Transverse colon (tissue), 4 donors: ENCODE data around the gene AARS2. TPM values are rescaled to one million over a fixed set of nuclear protein-coding genes. Genes with fewer than 3 reads are reported as not detected.

Experiments
- DNase-seq: peaks from one replicate; pipeline ENCODE4 v3.0.0-alpha.2; 2019
- H3K27ac ChIP-seq, 4 donors: fragments of 200-600 bp; sonication (generic); 2 replicates each; pipeline ENCODE4 v1.5.1; 2016 to 2018; ENCODE audit warnings: inconsistent platforms in 4 of 4
- H3K27me3 ChIP-seq: fragments of 200-600 bp; sonication (generic); 2 replicates; pipeline ENCODE4 v1.5.1; 2017; ENCODE audit warnings: inconsistent platforms
- H3K36me3 ChIP-seq, 4 donors: fragments of 200-600 bp; sonication (generic); 2 replicates each; pipeline ENCODE4 v1.5.1; 2017 to 2019; ENCODE audit warnings: inconsistent platforms in 4 of 4
- H3K4me1 ChIP-seq, 4 donors: fragments of 200-600 bp; sonication (generic); 2 replicates each; pipeline ENCODE4 v1.5.1; 2017 to 2020; ENCODE audit warnings: inconsistent platforms in 4 of 4
- H3K4me3 ChIP-seq, 4 donors: fragments of 200-600 bp; sonication (generic); 1 replicate in 1 of 4; 2 replicates in 3 of 4; pipeline versions ENCODE4 v1.5.1 to v1.6.1; 2017 to 2019; ENCODE audit warnings: inconsistent platforms in 4 of 4
- H3K9me3 ChIP-seq, 2 donors: fragments of 200-600 bp; sonication (generic); 2 replicates each; pipeline ENCODE4 v1.5.1; 2017 to 2019; ENCODE audit warnings: inconsistent platforms in 2 of 2
- CTCF ChIP-seq, 5 experiments: fragments of 200-600 bp in 3 of 5; fragments of 450-650 bp in 2 of 5; sonication (generic) in 3 of 5; IDR thresholded peaks; 1 replicate in 2 of 5; 2 replicates in 3 of 5; pipeline ENCODE4 v1.5.1; 2016 to 2017; ENCODE audit warnings: antibody characterized with exemption in 5 of 5, inconsistent platforms in 3 of 5, mild to moderate bottlenecking in 2 of 5, moderate library complexity in 1 of 5
- EP300 ChIP-seq: sonication (generic); formaldehyde crosslinking; IDR thresholded peaks from one replicate; pipeline ENCODE4 v1.6.1; 2017; ENCODE audit warnings: antibody characterized with exemption, low read depth
- POLR2A ChIP-seq: fragments of 450-650 bp; IDR thresholded peaks from one replicate; pipeline ENCODE4 v1.6.1; 2016; ENCODE audit warnings: antibody characterized with exemption, mild to moderate bottlenecking, moderate library complexity
- POLR2AphosphoS5 ChIP-seq, 3 donors: sonication (generic); formaldehyde crosslinking; IDR thresholded peaks; one replicate each; pipeline ENCODE4 v1.6.1; 2016; ENCODE audit warnings: antibody characterized with exemption in 3 of 3
- WGBS, 2 donors: methylation state at CpG; one replicate each; pipeline ENCODE4 v1.1.5; 2018; ENCODE audit warnings: low coverage in 1 of 2; 5-methylcytosine and 5-hydroxymethylcytosine counted together
- in situ Hi-C, 4 donors: fragments of 200-750 bp; cut with MboI; loops; one replicate each; pipeline versions ENCODE4 v1.15.0 to v1.15.1; 2017; ENCODE audit warnings: low sequenced_read_pairs in 3 of 4, low pct_ligation_motif_present in 1 of 4, low pct_unique_long_range_greater_than_20kb in 1 of 4
- intact Hi-C: fragments of 100-400 bp; cut with DNase I; formaldehyde crosslinking; loops from one replicate; pipeline ENCODE4 v1.15.1; 2023; ENCODE audit warnings: low total_unique reads
- total RNA-seq, 4 donors: library from RNA; depleted of rRNA; stranded (reverse); fragments of >200 nt; gene quantifications; one replicate each; pipeline ENCODE4 v1.1.0, GENCODE V29; 2016

The AARS2 gene
- total RNA-seq, 4 donors from 2014 or later, result 9.1 to 18.3 (median 14.8) TPM

DNA sequence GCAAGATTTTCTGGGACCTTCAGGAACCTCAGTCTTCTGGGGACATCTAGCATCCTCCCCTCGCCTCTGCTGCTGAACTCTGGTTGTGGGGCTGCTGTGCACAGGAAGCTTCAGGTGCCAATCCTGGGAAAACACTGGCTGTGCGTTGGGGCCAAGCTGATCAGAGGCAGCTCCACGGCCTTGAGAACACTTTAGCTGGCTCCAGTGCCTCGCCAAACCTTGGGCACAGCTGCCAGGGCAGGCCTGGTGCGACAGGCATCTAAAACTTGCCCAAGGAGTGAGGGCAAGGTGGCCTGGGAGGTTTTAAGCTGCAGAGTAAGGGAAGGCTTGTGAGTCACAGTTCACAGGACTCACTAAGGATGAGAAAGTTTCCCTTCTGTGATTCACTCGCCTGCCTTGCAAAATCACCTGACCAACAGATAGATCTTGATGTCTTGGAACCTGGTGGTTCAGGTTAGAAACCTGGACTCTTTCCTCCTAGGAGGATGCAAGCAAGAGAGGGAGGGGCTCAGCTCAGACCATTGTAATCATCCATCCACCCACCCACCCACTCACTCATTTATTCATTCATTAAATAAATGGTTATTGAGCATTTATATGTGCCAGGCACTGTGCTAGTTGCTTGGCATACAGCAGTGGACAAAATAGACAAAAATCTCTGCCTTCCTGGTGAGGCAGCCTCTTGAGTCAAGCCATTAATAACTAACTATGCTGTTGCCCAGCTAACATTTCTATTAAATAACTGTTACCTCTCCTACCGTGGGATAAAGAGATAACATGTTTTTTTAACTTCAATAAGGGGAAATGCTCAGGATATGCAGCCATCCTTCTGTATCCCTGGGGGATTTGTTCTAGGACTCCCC, 26.8 kb upstream of the AARS2 start:
- H3K4me1 ChIP-seq, result peaks cover 0 to 6% (median 0%) of the 10 kb centered on the region in 4 donors
- intact Hi-C loops (loop anchor here (10.0 kb wide), 1 partner anchor 65 kb away; the partner anchor contains the start of gene TMEM151B), in situ Hi-C loops (loop anchor here in 2 of 4 donors (10.0 to 25.0 kb wide), 2 partner anchors 75 to 178 kb away; partner anchors contain the start of genes CAPN11 (in 2 of the 2) and NFKBIE (in 1 of the 2))
- H3K27me3 ChIP-seq, result peaks cover 44% of the 10 kb centered on the region
- H3K27ac ChIP-seq, result no peak overlapping the region
- TF ChIP-seq POLR2A (no peak), EP300 (no peak), CTCF (IDR thresholded peaks at IDR 0.05) (no peak), POLR2AphosphoS5 (IDR thresholded peaks at IDR 0.05) (no peak)
- no peak overlapping the region for H3K4me3 ChIP-seq
- no peaks in the 10 kb centered on the region for H3K36me3 ChIP-seq
- DNase-seq, result no peak
- 61 to 83% methylated on average over 1 to 7 of the region's 7 CpGs for WGBS, 2 donors
- no peaks in the 10 kb centered on the region for H3K9me3 ChIP-seq

GRCh38 chr6:44339301-44339700, 26.2 kb upstream of the AARS2 start:
- Histone ChIP-seq H3K36me3 (no peaks in the 10 kb centered on the region), H3K4me3 (no peak overlapping the region), H3K27ac (no peak overlapping the region), H3K27me3 (peaks cover 37% of the 10 kb centered on the region), H3K4me1 (peaks cover 0 to 6% (median 0%) of the 10 kb centered on the region in 4 donors), H3K9me3 (no peaks in the 10 kb centered on the region)
- intact Hi-C loops, result loop anchor here (10.0 kb wide), 1 partner anchor 64 kb away; the partner anchor contains the start of gene TMEM151B
- TF ChIP-seq CTCF (IDR thresholded peaks at IDR 0.05) (no peak), POLR2A (no peak), EP300 (no peak), POLR2AphosphoS5 (IDR thresholded peaks at IDR 0.05) (no peak)
- 75% methylated on average over 5 of the region's 5 CpGs; no CpG with 5 or more reads in 1 of the 2 donors for WGBS, 2 donors
- in situ Hi-C loops, result loop anchor here in 2 of 4 donors (10.0 to 25.0 kb wide), 2 partner anchors 74 to 177 kb away; partner anchors contain the start of genes CAPN11 (in 2 of the 2) and NFKBIE (in 1 of the 2)
- no peak for DNase-seq

- Histone ChIP-seq H3K36me3 (no peaks in the 10 kb centered on the region), H3K27ac (no peak overlapping the region), H3K4me3 (no peak overlapping the region), H3K4me1 (peaks cover 0 to 6% (median 0%) of the 10 kb centered on the region in 4 donors), H3K27me3 (peaks cover 30% of the 10 kb centered on the region), H3K9me3 (no peaks in the 10 kb centered on the region)
- TF ChIP-seq POLR2AphosphoS5 (IDR thresholded peaks at IDR 0.05), result no peak
- TF ChIP-seq CTCF (IDR thresholded peaks at IDR 0.05), result peak; percentile 66 to 85 (median 75)
- TF ChIP-seq EP300, result no peak
- in situ Hi-C loops, result loop anchor here in 2 of 4 donors (10.0 to 25.0 kb wide), 2 partner anchors 74 to 176 kb away; partner anchors contain the start of genes CAPN11 (in 2 of the 2) and NFKBIE (in 1 of the 2)
- intact Hi-C loops, result loop anchor here (10.0 kb wide), 1 partner anchor 64 kb away; the partner anchor contains the start of gene TMEM151B
- peak; percentile 70 for DNase-seq
- WGBS, 2 donors, result 0 to 2% methylated on average over 6 to 11 of the region's 11 CpGs
These were observed 25.3 kb upstream of the AARS2 start for GRCh38 chr6:44338228-44339122.
